Measurements from ENCODE around the gene PLCB2. TPM values are rescaled to one million over a fixed set of nuclear protein-coding genes. Genes with fewer than 3 reads are reported as not detected.

PLCB2 gene
- total RNA-seq, 4 donors from 2014 or later: 0.34 to 3.0 (median 2.0) TPM

- 88% methylated on average over 15 of the region's 15 CpGs for WGBS
- H3K36me3 ChIP-seq: no peaks in the 10 kb centered on the region
- H3K27me3 ChIP-seq: no peaks in the 10 kb centered on the region
- no peak for TF ChIP-seq POLR2A (IDR thresholded peaks at IDR 0.05)
- TF ChIP-seq POLR2AphosphoS5 (IDR thresholded peaks at IDR 0.05): no peak
- TF ChIP-seq EP300 (IDR thresholded peaks at IDR 0.05): no peak
- no peak for TF ChIP-seq CTCF (IDR thresholded peaks at IDR 0.05)
- H3K27ac ChIP-seq: no peak overlapping the region
- DNase-seq (ENCODE audit: low spot score in 2 of 2): no peak
- H3K4me1 ChIP-seq: peaks cover 28% of the 10 kb centered on the region
- no peak overlapping the region for H3K4me3 ChIP-seq
- H3K9me3 ChIP-seq: no peaks in the 10 kb centered on the region
Observed at GRCh38 chr15:40346579-40347558, 39.1 kb upstream of the PLCB2 start.

GRCh38 chr15:40345867-40346578, 38.3 kb upstream of the PLCB2 start:
- Histone ChIP-seq H3K4me1 (peaks cover 37% of the 10 kb centered on the region), H3K4me3 (no peak overlapping the region), H3K27me3 (no peaks in the 10 kb centered on the region), H3K9me3 (no peaks in the 10 kb centered on the region), H3K36me3 (no peaks in the 10 kb centered on the region), H3K27ac (no peak overlapping the region)
- TF ChIP-seq POLR2AphosphoS5 (IDR thresholded peaks at IDR 0.05) (no peak), CTCF (IDR thresholded peaks at IDR 0.05) (no peak), POLR2A (IDR thresholded peaks at IDR 0.05) (no peak), EP300 (IDR thresholded peaks at IDR 0.05) (no peak)
- DNase-seq (ENCODE audit: low spot score in 2 of 2): no peak
- WGBS: 77% methylated on average over 5 of the region's 6 CpGs

- Histone ChIP-seq H3K4me3 (no peak overlapping the region), H3K36me3 (no peaks in the 10 kb centered on the region), H3K4me1 (peaks cover 44% of the 10 kb centered on the region), H3K27me3 (no peaks in the 10 kb centered on the region), H3K27ac (no peak overlapping the region), H3K9me3 (no peaks in the 10 kb centered on the region)
- TF ChIP-seq POLR2A (IDR thresholded peaks at IDR 0.05): no peak
- TF ChIP-seq CTCF (IDR thresholded peaks at IDR 0.05): no peak
- TF ChIP-seq POLR2AphosphoS5 (IDR thresholded peaks at IDR 0.05): no peak
- no peak for TF ChIP-seq EP300 (IDR thresholded peaks at IDR 0.05)
- WGBS: 80% methylated on average over 5 of the region's 10 CpGs
- DNase-seq (ENCODE audit: low spot score in 2 of 2): no peak
Observed at GRCh38 chr15:40345225-40345866, 37.6 kb upstream of the PLCB2 start.

- no peak overlapping the region for H3K27ac ChIP-seq
- H3K9me3 ChIP-seq: no peaks in the 10 kb centered on the region
- peaks cover 50% of the 10 kb centered on the region for H3K4me1 ChIP-seq
- no peak overlapping the region for H3K4me3 ChIP-seq
- 42% methylated on average over 8 of the region's 15 CpGs for WGBS
- no peak for DNase-seq (ENCODE audit: low spot score in 2 of 2)
- H3K27me3 ChIP-seq: no peaks in the 10 kb centered on the region
- TF ChIP-seq CTCF (IDR thresholded peaks at IDR 0.05) (peak; percentile 71 to 83), POLR2A (IDR thresholded peaks at IDR 0.05) (no peak)
- H3K36me3 ChIP-seq: no peaks in the 10 kb centered on the region
Observed at GRCh38 chr15:40344631-40345120, 36.9 kb upstream of the PLCB2 start.

Measured in suprapubic skin (tissue), 4 donors.